Fibroblast of lung (primary cell): ENCODE measurements around the gene LIPF.

Source experiments
- EZH2 ChIP-seq: IDR thresholded peaks from 2 replicates; pipeline ENCODE4 v1.5.1; 2012; ENCODE audit warnings: low read length, control low read depth, mild to moderate bottlenecking; ENCODE audit errors: missing control alignments
- TF ChIP-seq, protein P1 (sequence below), 2 donors: IDR thresholded peaks in 1 of 2; conservative IDR thresholded peaks in 1 of 2; 1 replicate in 1 of 2; 2 replicates in 1 of 2; pipeline ENCODE4 v1.5.1; 2011 to 2012; ENCODE audit warnings: low read length in 2 of 2, control low read depth in 1 of 2, inconsistent platforms in 1 of 2, low read depth in 1 of 2, mild to moderate bottlenecking in 1 of 2

DNA sequence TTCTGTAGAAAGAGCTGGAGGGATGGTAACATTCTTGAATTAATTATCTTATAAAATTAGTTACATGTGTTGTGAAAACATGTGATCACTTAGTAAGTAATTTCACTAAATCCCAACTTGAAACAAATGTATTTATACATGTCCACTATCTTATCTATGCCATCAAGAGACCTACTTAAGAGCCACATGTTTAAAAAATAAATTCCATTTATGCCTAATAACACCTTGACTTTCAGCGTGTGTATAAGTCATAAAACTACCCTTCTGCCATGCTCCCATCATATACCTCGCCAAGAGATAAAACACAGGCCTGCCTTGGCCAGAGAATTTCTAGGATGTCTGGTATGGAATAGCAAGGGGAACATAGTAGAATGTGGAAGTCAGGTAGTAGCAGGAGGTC, 40.4 kb upstream of the LIPF start:
- TF ChIP-seq, protein P1, sequence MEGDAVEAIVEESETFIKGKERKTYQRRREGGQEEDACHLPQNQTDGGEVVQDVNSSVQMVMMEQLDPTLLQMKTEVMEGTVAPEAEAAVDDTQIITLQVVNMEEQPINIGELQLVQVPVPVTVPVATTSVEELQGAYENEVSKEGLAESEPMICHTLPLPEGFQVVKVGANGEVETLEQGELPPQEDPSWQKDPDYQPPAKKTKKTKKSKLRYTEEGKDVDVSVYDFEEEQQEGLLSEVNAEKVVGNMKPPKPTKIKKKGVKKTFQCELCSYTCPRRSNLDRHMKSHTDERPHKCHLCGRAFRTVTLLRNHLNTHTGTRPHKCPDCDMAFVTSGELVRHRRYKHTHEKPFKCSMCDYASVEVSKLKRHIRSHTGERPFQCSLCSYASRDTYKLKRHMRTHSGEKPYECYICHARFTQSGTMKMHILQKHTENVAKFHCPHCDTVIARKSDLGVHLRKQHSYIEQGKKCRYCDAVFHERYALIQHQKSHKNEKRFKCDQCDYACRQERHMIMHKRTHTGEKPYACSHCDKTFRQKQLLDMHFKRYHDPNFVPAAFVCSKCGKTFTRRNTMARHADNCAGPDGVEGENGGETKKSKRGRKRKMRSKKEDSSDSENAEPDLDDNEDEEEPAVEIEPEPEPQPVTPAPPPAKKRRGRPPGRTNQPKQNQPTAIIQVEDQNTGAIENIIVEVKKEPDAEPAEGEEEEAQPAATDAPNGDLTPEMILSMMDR (conservative IDR thresholded peaks at IDR 0.05 in 1 of 2, IDR thresholded peaks at IDR 0.05 in 1 of 2; ENCODE audit: low read depth in 1 of 2, low read length in 2 of 2), result no peak
- no peak for TF ChIP-seq EZH2
